Measurements from ENCODE around the gene NDUFAB1. TPM values are rescaled to one million over a fixed set of nuclear protein-coding genes. Genes with fewer than 3 reads are reported as not detected.
"Not testable (repeated sequence)": the region's sequence is repeated elsewhere in the genome, so short reads cannot be mapped to it uniquely, and the experiment has no call there.

NDUFAB1 gene
- total RNA-seq, 2 experiments from 2014 or later = 157 to 162 TPM

GRCh38 chr16:23587726-23588125, 8.4 kb downstream of the NDUFAB1 start:
- ATAC-seq (no peak), DNase-seq (no peak)
- no peak overlapping the region for H3K27ac Mint-ChIP-seq
- POLR2A ChIA-PET = interaction anchor here (0.9 kb wide), 1 partner anchor 38 kb away, joined by 3 read pairs; no protein-coding TSS in a partner anchor
- peaks cover 42% of the 10 kb centered on the region for H3K36me3 Mint-ChIP-seq (ENCODE audit: low read depth)
- intact Hi-C loops (cut with micrococcal nuclease) = no loop called here
- no peak overlapping the region for H3K4me3 Mint-ChIP-seq
- no peaks in the 10 kb centered on the region for H3K27me3 Mint-ChIP-seq
- no peaks in the 10 kb centered on the region for H3K9me3 Mint-ChIP-seq
- no peak for TF ChIP-seq CTCF (IDR thresholded peaks at IDR 0.05)
- H3K4me1 Mint-ChIP-seq (ENCODE audit: low read depth) = peaks cover 7% of the 10 kb centered on the region
- CTCF ChIA-PET = no interaction called here

- TF ChIP-seq CTCF (IDR thresholded peaks at IDR 0.05) = no peak
- ChIA-PET POLR2A (no interaction called here), CTCF (interaction anchor here (1.1 kb wide), 1 partner anchor 12 kb away, joined by 7 read pairs; no protein-coding TSS in a partner anchor)
- ATAC-seq (no peak), DNase-seq (no peak)
- Mint-ChIP-seq H3K36me3 (ENCODE audit: low read depth) (peaks cover 44% of the 10 kb centered on the region), H3K4me1 (ENCODE audit: low read depth) (no peaks in the 10 kb centered on the region), H3K9me3 (no peaks in the 10 kb centered on the region), H3K27me3 (no peaks in the 10 kb centered on the region), H3K27ac (peak overlapping the region; percentile 3), H3K4me3 (no peak overlapping the region)
- intact Hi-C loops (cut with micrococcal nuclease) = no loop called here
Measured at GRCh38 chr16:23584186-23585076, 11.7 kb downstream of the NDUFAB1 start.

- H3K27me3 Mint-ChIP-seq; H3K9me3 Mint-ChIP-seq; H3K4me3 Mint-ChIP-seq; DNase-seq; POLR2A ChIA-PET; ATAC-seq; CTCF ChIA-PET; H3K27ac Mint-ChIP-seq; intact Hi-C loops (cut with micrococcal nuclease); H3K4me1 Mint-ChIP-seq (ENCODE audit: low read depth): not testable (repeated sequence)
- H3K36me3 Mint-ChIP-seq (ENCODE audit: low read depth) = peaks cover 38% of the 10 kb centered on the region
Measured at GRCh38 chr16:23583271-23583670, 12.8 kb downstream of the NDUFAB1 start.

- no peak for TF ChIP-seq CTCF (IDR thresholded peaks at IDR 0.05)
- ChIA-PET POLR2A (interaction anchor here (1.9 kb wide), 1 partner anchor 10 kb away, joined by 8 read pairs; no protein-coding TSS in a partner anchor), CTCF (interaction anchor here (0.6 kb wide), 1 partner anchor 28 kb away, joined by 4 read pairs; no protein-coding TSS in a partner anchor)
- no peak overlapping the region for H3K4me3 Mint-ChIP-seq
- ATAC-seq (no peak), DNase-seq (no peak)
- H3K36me3 Mint-ChIP-seq (ENCODE audit: low read depth) = peaks cover 36% of the 10 kb centered on the region
- no peaks in the 10 kb centered on the region for H3K4me1 Mint-ChIP-seq (ENCODE audit: low read depth)
- H3K27me3 Mint-ChIP-seq = no peaks in the 10 kb centered on the region
- intact Hi-C loops (cut with micrococcal nuclease) = no loop called here
- peak overlapping the region; percentile 13 for H3K27ac Mint-ChIP-seq
- H3K9me3 Mint-ChIP-seq = no peaks in the 10 kb centered on the region
Measured at GRCh38 chr16:23581764-23582163, 14.4 kb downstream of the NDUFAB1 start.

GRCh38 chr16:23580391-23580790, 15.7 kb downstream of the NDUFAB1 start:
- POLR2A ChIA-PET = interaction anchor here (1.9 kb wide), 1 partner anchor 11 kb away, joined by 8 read pairs; no protein-coding TSS in a partner anchor
- no peak for DNase-seq
- CTCF ChIA-PET = no interaction called here
- ATAC-seq = no peak
- no peak for TF ChIP-seq CTCF (IDR thresholded peaks at IDR 0.05)
- no peaks in the 10 kb centered on the region for H3K27me3 Mint-ChIP-seq
- H3K36me3 Mint-ChIP-seq (ENCODE audit: low read depth) = peaks cover 29% of the 10 kb centered on the region
- H3K4me3 Mint-ChIP-seq = no peak overlapping the region
- H3K9me3 Mint-ChIP-seq = no peaks in the 10 kb centered on the region
- H3K27ac Mint-ChIP-seq = no peak overlapping the region
- no peaks in the 10 kb centered on the region for H3K4me1 Mint-ChIP-seq (ENCODE audit: low read depth)
- intact Hi-C loops (cut with micrococcal nuclease) = no loop called here
